Ovary (tissue), 3 donors: ENCODE data around the gene SRMS.

ENCODE experiments used
- CTCF ChIP-seq, 3 donors: fragments of 450-650 bp in 2 of 3; fragments of 200-600 bp in 1 of 3; IDR thresholded peaks; one replicate each; pipeline versions ENCODE4 v1.5.1 to v1.8.0; 2016 to 2022; ENCODE audit warnings: antibody characterized with exemption in 3 of 3, mild to moderate bottlenecking in 1 of 3
- POLR2A ChIP-seq: fragments of 450-650 bp; IDR thresholded peaks from one replicate; pipeline ENCODE4 v1.6.1; 2017; ENCODE audit warnings: antibody characterized with exemption, mild to moderate bottlenecking, moderate library complexity
- donor health status: DM: no; HTN: no; CAD: no.

GRCh38 chr20:63540417-63541186, 6.9 kb downstream of the SRMS start:
- TF ChIP-seq CTCF (IDR thresholded peaks at IDR 0.05) (no peak), POLR2A (no peak)
